Subcutaneous adipose tissue (tissue), 4 donors: Measurements from ENCODE around the gene PCBP3. TPM values are rescaled to one million over a fixed set of nuclear protein-coding genes. Genes with fewer than 3 reads are reported as not detected.

Experiments used
- total RNA-seq, 4 donors: library from RNA; depleted of rRNA; stranded (reverse); fragments of >200 nt; gene quantifications; one replicate each; pipeline ENCODE4 v1.1.0, GENCODE V29; 2016
- TF ChIP-seq, protein P1 (sequence below): fragments of 450-650 bp; IDR thresholded peaks from one replicate; pipeline ENCODE4 v1.5.1; 2016; ENCODE audit warnings: low read depth, mild to moderate bottlenecking, control low read depth, antibody characterized with exemption, moderate library complexity

Gene PCBP3
- total RNA-seq, 4 donors from 2014 or later: 3.4 to 11.0 (median 5.7) TPM

GRCh38 chr21:45859041-45859761, 215.7 kb downstream of the PCBP3 start:
- TF ChIP-seq, protein P1, sequence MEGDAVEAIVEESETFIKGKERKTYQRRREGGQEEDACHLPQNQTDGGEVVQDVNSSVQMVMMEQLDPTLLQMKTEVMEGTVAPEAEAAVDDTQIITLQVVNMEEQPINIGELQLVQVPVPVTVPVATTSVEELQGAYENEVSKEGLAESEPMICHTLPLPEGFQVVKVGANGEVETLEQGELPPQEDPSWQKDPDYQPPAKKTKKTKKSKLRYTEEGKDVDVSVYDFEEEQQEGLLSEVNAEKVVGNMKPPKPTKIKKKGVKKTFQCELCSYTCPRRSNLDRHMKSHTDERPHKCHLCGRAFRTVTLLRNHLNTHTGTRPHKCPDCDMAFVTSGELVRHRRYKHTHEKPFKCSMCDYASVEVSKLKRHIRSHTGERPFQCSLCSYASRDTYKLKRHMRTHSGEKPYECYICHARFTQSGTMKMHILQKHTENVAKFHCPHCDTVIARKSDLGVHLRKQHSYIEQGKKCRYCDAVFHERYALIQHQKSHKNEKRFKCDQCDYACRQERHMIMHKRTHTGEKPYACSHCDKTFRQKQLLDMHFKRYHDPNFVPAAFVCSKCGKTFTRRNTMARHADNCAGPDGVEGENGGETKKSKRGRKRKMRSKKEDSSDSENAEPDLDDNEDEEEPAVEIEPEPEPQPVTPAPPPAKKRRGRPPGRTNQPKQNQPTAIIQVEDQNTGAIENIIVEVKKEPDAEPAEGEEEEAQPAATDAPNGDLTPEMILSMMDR: no peak

- TF ChIP-seq, protein P1: no peak
Observed at GRCh38 chr21:45859762-45860357, 216.3 kb downstream of the PCBP3 start.

DNA sequence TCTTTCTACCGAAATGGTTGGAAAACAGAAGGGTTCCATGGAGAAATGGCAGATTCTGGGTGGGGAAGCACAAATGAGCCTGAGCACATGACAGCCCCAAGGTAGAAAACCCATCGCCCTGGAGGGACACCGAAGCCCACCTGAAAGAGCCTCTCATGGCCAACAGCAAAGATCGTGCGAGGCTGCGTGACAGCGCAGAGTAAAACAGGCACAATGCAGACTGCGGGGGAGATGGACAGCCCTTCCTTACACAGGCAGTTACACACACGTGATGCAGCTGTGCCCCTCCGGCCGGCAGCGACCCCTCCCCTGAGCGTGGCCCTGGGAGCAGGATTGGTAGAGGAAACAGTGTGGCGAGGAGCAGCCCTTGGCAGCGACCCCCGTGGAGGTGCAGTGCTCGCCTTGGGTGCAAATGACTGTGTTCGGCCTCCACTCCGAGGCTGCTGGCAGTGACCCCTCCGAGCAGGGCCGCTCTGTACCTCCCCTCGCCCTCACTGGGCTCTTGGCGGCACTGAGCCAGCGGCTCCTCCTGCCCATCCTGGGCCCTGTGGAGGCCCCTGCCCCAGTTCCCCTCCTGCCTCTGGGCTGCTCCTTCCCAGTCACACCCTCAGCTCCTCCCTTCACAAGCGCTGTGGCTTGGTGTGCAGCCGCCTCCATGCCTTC, 217.1 kb downstream of the PCBP3 start:
- TF ChIP-seq, protein P1: no peak

DNA sequence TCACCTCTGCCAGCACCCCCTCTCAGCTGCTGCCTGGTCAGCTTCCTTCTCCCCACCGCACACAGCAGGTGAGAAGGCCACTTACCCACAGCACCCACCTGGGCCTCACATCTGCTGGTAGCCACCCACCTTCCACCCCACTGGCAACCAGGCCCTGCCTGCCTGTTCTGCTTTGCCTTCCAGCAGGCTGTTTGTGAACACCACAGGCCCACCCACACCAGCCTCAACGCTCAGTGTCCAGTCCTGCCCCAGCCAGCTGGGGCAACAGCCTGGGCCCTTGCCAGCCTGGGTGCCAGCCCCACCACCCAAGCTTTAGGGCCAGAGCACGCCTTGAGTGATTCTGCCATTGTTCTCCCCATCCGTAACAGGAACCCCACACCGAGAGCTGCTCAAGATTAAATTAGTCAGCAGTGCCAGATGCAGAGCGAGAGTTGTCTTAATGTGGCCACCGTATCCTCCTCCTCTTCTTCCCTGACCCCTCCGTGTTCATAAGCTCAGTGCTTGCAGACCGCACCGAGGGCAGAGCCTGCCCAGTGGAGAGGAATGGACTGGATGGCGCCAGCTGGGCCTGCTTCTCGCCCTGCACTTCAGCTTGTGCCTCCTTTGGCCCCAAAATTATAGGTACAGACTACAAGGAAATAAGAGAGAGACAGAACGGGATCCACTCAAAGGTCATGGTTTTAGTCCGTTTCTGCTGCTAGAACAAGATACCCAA, 217.8 kb downstream of the PCBP3 start:
- TF ChIP-seq, protein P1: no peak

GRCh38 chr21:45862543-45863207, 219.2 kb downstream of the PCBP3 start:
- TF ChIP-seq, protein P1: no peak

DNA sequence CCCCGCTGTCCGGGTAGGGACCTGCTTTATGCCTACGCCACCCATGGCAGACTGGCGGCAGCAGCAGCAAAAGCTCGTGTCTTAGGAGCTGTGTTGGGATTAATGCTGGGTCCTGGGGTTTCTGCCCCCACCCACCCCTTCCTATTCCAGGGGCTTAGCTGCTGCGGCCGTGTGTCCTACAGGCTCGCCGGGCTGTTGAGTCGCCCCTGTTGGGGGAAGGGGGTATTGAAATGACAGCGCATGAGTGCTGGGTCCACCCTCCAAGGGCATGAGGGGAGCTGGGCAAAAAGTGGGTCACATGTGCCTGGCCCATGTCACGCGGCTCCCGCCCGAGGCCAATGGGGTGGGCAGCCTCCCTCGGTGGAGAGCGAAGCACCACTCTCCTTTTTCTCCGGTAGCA, 219.7 kb downstream of the PCBP3 start:
- TF ChIP-seq, protein P1: no peak
